Breast epithelium (tissue), 3 donors: ENCODE data around the gene TTC23.

Source experiments
- CTCF ChIP-seq, 3 donors: fragments of 450-650 bp; IDR thresholded peaks; one replicate each; pipeline ENCODE4 v1.5.1; 2016 to 2017; ENCODE audit warnings: antibody characterized with exemption in 3 of 3, mild to moderate bottlenecking in 3 of 3, moderate library complexity in 3 of 3
- POLR2A ChIP-seq: fragments of 450-650 bp; IDR thresholded peaks from one replicate; pipeline ENCODE4 v1.6.1; 2016; ENCODE audit warnings: antibody characterized with exemption, mild to moderate bottlenecking, moderate library complexity
- POLR2AphosphoS5 ChIP-seq, 3 donors: sonication (generic); formaldehyde crosslinking; IDR thresholded peaks; one replicate each; pipeline ENCODE4 v1.6.1; 2017; ENCODE audit warnings: antibody characterized with exemption in 3 of 3

GRCh38 chr15:99174567-99175395 lies 74.6 kb downstream of the TTC23 start:
- no peak for TF ChIP-seq CTCF (IDR thresholded peaks at IDR 0.05)
- TF ChIP-seq POLR2AphosphoS5 (IDR thresholded peaks at IDR 0.05), result no peak
- no peak for TF ChIP-seq POLR2A
